ENCODE data around the gene PDE6A. TPM values are rescaled to one million over a fixed set of nuclear protein-coding genes. Genes with fewer than 3 reads are reported as not detected.

The PDE6A gene
- total and polyA plus RNA-seq, 9 of the 15 experiments (the other 6 are each of a cell fraction or from before 2014, with no cell fraction given) = 0.01 to 0.04 (median 0.01) TPM; not detected in 6

DNA sequence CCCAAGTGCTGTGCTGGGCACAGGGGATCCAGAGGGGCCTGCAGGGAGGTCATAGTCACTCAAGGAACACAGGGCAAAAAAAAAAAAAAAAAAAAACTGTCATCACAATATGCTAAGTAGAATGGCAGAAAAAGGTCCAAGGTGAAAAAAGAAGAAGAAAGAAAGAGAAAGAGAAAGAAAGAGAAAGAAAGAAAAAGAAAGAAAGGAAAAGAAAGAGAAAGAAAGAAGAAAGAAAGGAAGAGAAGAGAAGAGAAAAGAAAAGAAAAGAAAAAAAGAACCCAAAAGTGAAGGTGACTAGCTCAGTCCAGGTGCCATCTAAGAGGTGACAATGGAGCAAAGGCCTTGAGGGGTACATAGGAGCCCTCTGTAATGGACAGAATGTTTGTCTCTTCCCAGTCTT is 73.9 kb downstream of the PDE6A start:
- TF ChIP-seq SETDB1 (IDR thresholded peaks at IDR 0.05; ENCODE audit: low read length) (no peak), ZNF512 (tag; IDR thresholded peaks at IDR 0.05) (peak; percentile 80), BCL6 (CRISPR knock-in tag; IDR thresholded peaks at IDR 0.05) (no peak)
- Histone ChIP-seq H4K20me1 (replicated peaks; ENCODE audit: control insufficient read depth, insufficient read depth, low read length) (no peaks in the 10 kb centered on the region), H3K9me1 (ENCODE audit: control insufficient read depth, insufficient read depth, low read length) (no peaks in the 10 kb centered on the region), H3K9ac (ENCODE audit: insufficient read depth in 1 of 2, low read depth in 2 of 2, low read length in 2 of 2) (no peak overlapping the region), H3K4me2 (ENCODE audit: insufficient read depth, low read length) (no peak overlapping the region), H3K36me3 (ENCODE audit: control insufficient read depth, insufficient read depth, low read length) (no peaks in the 10 kb centered on the region), H3K27ac (ENCODE audit: extremely low read depth, low read depth, low read length) (no peak overlapping the region), H3K9me3 (replicated peaks; ENCODE audit: control insufficient read depth, insufficient read depth, low read depth, low read length) (no peaks in the 10 kb centered on the region), H3K4me1 (replicated peaks in 1 of 2; ENCODE audit: control insufficient read depth in 2 of 2, insufficient read depth in 2 of 2, low read length in 2 of 2) (peaks cover 0 to 3% of the 10 kb centered on the region in 2 experiments; a peak in 1 of 5 replicates), H3K27me3 (ENCODE audit: control insufficient read depth in 2 of 2, insufficient read depth in 2 of 2, low read length in 2 of 2) (peaks cover 0 to 10% of the 10 kb centered on the region in 2 experiments; a peak in 2 of 5 replicates), H2AFZ (ENCODE audit: low read depth, low read length) (no peak overlapping the region), H3K79me2 (ENCODE audit: control insufficient read depth, insufficient read depth, low read length) (no peaks in the 10 kb centered on the region), H3K4me3 (no peak overlapping the region)
- CTCF ChIA-PET (ENCODE audit: low intra/inter-chr PET ratio) = no interaction called here
- FAIRE-seq (no peak), DNase-seq (ENCODE audit: extremely low read depth in 1 of 4, low spot score in 3 of 4) (no peak), ATAC-seq (no peak)
- POLR2A ChIA-PET = interaction anchor here (0.6 kb wide), 1 partner anchor 9 kb away, joined by 4 read pairs; no protein-coding TSS in a partner anchor
- intact Hi-C loops (cut with micrococcal nuclease) (no loop called here), in situ Hi-C loops (cut with MboI) (no loop called here)
- BruUV-seq (replicated peaks) = no TSS peak

DNA sequence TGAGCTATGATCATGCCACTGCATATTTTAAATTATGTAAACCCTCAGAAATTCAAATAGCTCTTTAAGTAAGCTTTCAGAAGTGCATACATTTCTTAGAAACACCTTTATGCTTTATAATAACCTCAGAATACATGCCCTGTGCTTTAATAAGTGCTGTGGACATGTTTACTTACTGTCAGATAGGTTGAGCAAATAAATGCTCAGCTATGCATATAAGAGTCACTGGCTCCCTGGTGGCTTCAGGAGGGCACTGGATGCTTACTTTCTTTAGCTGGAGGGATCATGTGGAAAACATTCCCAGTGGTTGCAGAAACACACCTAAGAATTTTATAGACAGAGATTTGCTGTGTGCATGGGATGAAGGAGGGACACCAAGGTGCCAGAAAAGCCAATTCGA is 74.4 kb downstream of the PDE6A start:
- H3K27me3 ChIP-seq (ENCODE audit: control insufficient read depth in 2 of 2, insufficient read depth in 2 of 2, low read length in 2 of 2) = peaks cover 0 to 10% of the 10 kb centered on the region in 2 experiments; a peak in 2 of 5 replicates
- in situ Hi-C loops (cut with MboI) = no loop called here
- H2AFZ ChIP-seq (ENCODE audit: low read depth, low read length) = no peak overlapping the region
- POLR2A ChIA-PET = interaction anchor here (0.6 to 0.7 kb wide), 2 partner anchors 9 to 90 kb away, joined by 3 to 4 read pairs; partner anchors contain the start of gene SLC26A2
- TF ChIP-seq PCBP2 (IDR thresholded peaks at IDR 0.05; ENCODE audit: low read depth, low read length, poor library complexity, severe bottlenecking) (no peak), CHD4 (IDR thresholded peaks at IDR 0.05; ENCODE audit: insufficient read depth, insufficient replicate concordance, low read depth, low read length, poor library complexity, severe bottlenecking) (no peak), PRMT5 (CRISPR knock-in tag; IDR thresholded peaks at IDR 0.05) (no peak), CHAMP1 (IDR thresholded peaks at IDR 0.05) (no peak), SRF (CRISPR knock-in tag; IDR thresholded peaks at IDR 0.05) (no peak)
- H3K4me3 ChIP-seq = no peak overlapping the region
- H4K20me1 ChIP-seq (replicated peaks; ENCODE audit: control insufficient read depth, insufficient read depth, low read length) = no peaks in the 10 kb centered on the region
- no peak overlapping the region for H3K27ac ChIP-seq (ENCODE audit: extremely low read depth, low read depth, low read length)
- CTCF ChIA-PET (ENCODE audit: low intra/inter-chr PET ratio) = no interaction called here
- ATAC-seq (no peak), FAIRE-seq (no peak), DNase-seq (ENCODE audit: extremely low read depth in 1 of 4, low spot score in 3 of 4) (no peak)
- H3K4me2 ChIP-seq (ENCODE audit: insufficient read depth, low read length) = no peak overlapping the region
- intact Hi-C loops (cut with micrococcal nuclease) = no loop called here
- no peaks in the 10 kb centered on the region for H3K36me3 ChIP-seq (ENCODE audit: control insufficient read depth, insufficient read depth, low read length)
- no peaks in the 10 kb centered on the region for H3K9me1 ChIP-seq (ENCODE audit: control insufficient read depth, insufficient read depth, low read length)
- H3K79me2 ChIP-seq (ENCODE audit: control insufficient read depth, insufficient read depth, low read length) = no peaks in the 10 kb centered on the region
- no TSS peak for BruUV-seq (replicated peaks)
- H3K9ac ChIP-seq (ENCODE audit: insufficient read depth in 1 of 2, low read depth in 2 of 2, low read length in 2 of 2) = no peak overlapping the region
- H3K9me3 ChIP-seq (replicated peaks; ENCODE audit: control insufficient read depth, insufficient read depth, low read depth, low read length) = no peaks in the 10 kb centered on the region
- H3K4me1 ChIP-seq (replicated peaks in 1 of 2; ENCODE audit: control insufficient read depth in 2 of 2, insufficient read depth in 2 of 2, low read length in 2 of 2) = peaks cover 0 to 3% of the 10 kb centered on the region in 2 experiments; a peak in 1 of 5 replicates
- WGBS (ENCODE audit: insufficient coverage, low coverage, missing lambda C conversion rate) = 0% methylated on average over 1 of the region's 1 CpG
